ENCODE measurements around the gene CMPK1. TPM values are rescaled to one million over a fixed set of nuclear protein-coding genes. Genes with fewer than 3 reads are reported as not detected.
A peak's percentile ranks its signal among the peaks of the same experiment; 100 is the strongest.

CMPK1 gene
- polyA plus RNA-seq, 1 donor (not counting 4 experiments of a cell fraction or from before 2014, with no cell fraction given): 63.8 TPM

GRCh38 chr1:47388891-47389238 is 55.3 kb downstream of the CMPK1 start:
- H3K4me2 ChIP-seq (ENCODE audit: control insufficient read depth, extremely low read depth, insufficient read depth, low read depth, low read length): no peak overlapping the region
- DNase-seq (ENCODE audit: low read depth, low spot score): no peak
- H4K20me1 ChIP-seq (ENCODE audit: control insufficient read depth, extremely low read depth, insufficient read depth, low read length): no peaks in the 10 kb centered on the region
- H3K9ac ChIP-seq (ENCODE audit: control insufficient read depth, extremely low read depth, insufficient read depth, low read length): no peak overlapping the region
- no peak overlapping the region for H3K4me3 ChIP-seq (ENCODE audit: control insufficient read depth in 2 of 3, extremely low read depth in 1 of 3, insufficient read depth in 2 of 3, low read depth in 1 of 3, low read length in 3 of 3)
- H3K27ac ChIP-seq (ENCODE audit: control insufficient read depth, insufficient read depth, low read length): no peak overlapping the region
- H3K79me2 ChIP-seq (ENCODE audit: control insufficient read depth, insufficient read depth, low read length): no peaks in the 10 kb centered on the region
- H3K9me3 ChIP-seq (ENCODE audit: control insufficient read depth, low read depth, low read length): no peaks in the 10 kb centered on the region
- dilution Hi-C loops (cut with MboI; ENCODE audit: extremely low pct_ligation_motif_present, low sequenced_read_pairs): no loop called here
- TF ChIP-seq EZH2 (IDR thresholded peaks at IDR 0.05; ENCODE audit: low read length) (peak; percentile 56), CTCF (optimal IDR thresholded peaks at IDR 0.05 in 1 of 3, IDR thresholded peaks at IDR 0.05 in 1 of 3, conservative IDR thresholded peaks at IDR 0.05 in 1 of 3; ENCODE audit: extremely low read depth in 1 of 3, insufficient read depth in 2 of 3, low read length in 3 of 3) (peak; percentile 90 to 91 (median 90))
- H2AFZ ChIP-seq (ENCODE audit: control insufficient read depth, low read length): no peak overlapping the region
- no peaks in the 10 kb centered on the region for H3K4me1 ChIP-seq (ENCODE audit: control insufficient read depth, extremely low read depth, insufficient read depth, low read length)
- FAIRE-seq: peak; percentile 51
- no peaks in the 10 kb centered on the region for H3K36me3 ChIP-seq (ENCODE audit: control insufficient read depth in 2 of 2, extremely low read depth in 1 of 2, insufficient read depth in 2 of 2, low read length in 2 of 2)
- H3K27me3 ChIP-seq (ENCODE audit: control insufficient read depth, extremely low read depth, insufficient read depth, low read length): no peaks in the 10 kb centered on the region
- no peaks in the 10 kb centered on the region for H3K9me1 ChIP-seq (ENCODE audit: control insufficient read depth, extremely low read depth, insufficient read depth, low read length)

- H3K4me3 ChIP-seq (ENCODE audit: control insufficient read depth in 2 of 3, extremely low read depth in 1 of 3, insufficient read depth in 2 of 3, low read depth in 1 of 3, low read length in 3 of 3): no peak overlapping the region
- H3K9me3 ChIP-seq (ENCODE audit: control insufficient read depth, low read depth, low read length): no peaks in the 10 kb centered on the region
- no peaks in the 10 kb centered on the region for H3K9me1 ChIP-seq (ENCODE audit: control insufficient read depth, extremely low read depth, insufficient read depth, low read length)
- H3K27me3 ChIP-seq (ENCODE audit: control insufficient read depth, extremely low read depth, insufficient read depth, low read length): no peaks in the 10 kb centered on the region
- TF ChIP-seq EZH2 (IDR thresholded peaks at IDR 0.05; ENCODE audit: low read length) (no peak), CTCF (optimal IDR thresholded peaks at IDR 0.05 in 1 of 3, IDR thresholded peaks at IDR 0.05 in 1 of 3, conservative IDR thresholded peaks at IDR 0.05 in 1 of 3; ENCODE audit: extremely low read depth in 1 of 3, insufficient read depth in 2 of 3, low read length in 3 of 3) (no peak)
- H3K36me3 ChIP-seq (ENCODE audit: control insufficient read depth in 2 of 2, extremely low read depth in 1 of 2, insufficient read depth in 2 of 2, low read length in 2 of 2): no peaks in the 10 kb centered on the region
- H3K79me2 ChIP-seq (ENCODE audit: control insufficient read depth, insufficient read depth, low read length): no peaks in the 10 kb centered on the region
- H3K9ac ChIP-seq (ENCODE audit: control insufficient read depth, extremely low read depth, insufficient read depth, low read length): no peak overlapping the region
- FAIRE-seq: no peak
- no peak overlapping the region for H3K27ac ChIP-seq (ENCODE audit: control insufficient read depth, insufficient read depth, low read length)
- no peaks in the 10 kb centered on the region for H4K20me1 ChIP-seq (ENCODE audit: control insufficient read depth, extremely low read depth, insufficient read depth, low read length)
- no peak overlapping the region for H2AFZ ChIP-seq (ENCODE audit: control insufficient read depth, low read length)
- H3K4me2 ChIP-seq (ENCODE audit: control insufficient read depth, extremely low read depth, insufficient read depth, low read depth, low read length): no peak overlapping the region
- no peaks in the 10 kb centered on the region for H3K4me1 ChIP-seq (ENCODE audit: control insufficient read depth, extremely low read depth, insufficient read depth, low read length)
- dilution Hi-C loops (cut with MboI; ENCODE audit: extremely low pct_ligation_motif_present, low sequenced_read_pairs): no loop called here
- DNase-seq (ENCODE audit: low read depth, low spot score): no peak
Observed at GRCh38 chr1:47389731-47390130, 56.1 kb downstream of the CMPK1 start.
